HG03575 (cell line): ENCODE measurements around the gene RPF1.
"Not testable (repeated sequence)": the region's sequence is repeated elsewhere in the genome, so short reads cannot be mapped to it uniquely, and the experiment has no call there.

Experiments used
- ATAC-seq: cut with Tn5 transposase; IDR thresholded peaks from one replicate; pipeline ENCODE4 v1.9.1; 2021; ENCODE audit not compliant: unreplicated experiment, insufficient number of reproducible peaks, low FRiP score; ENCODE audit errors: extremely low read depth

Gene RPF1

GRCh38 chr1:84478876-84479868, at the start of gene RPF1:
RPF1 (plus strand) TSS chr1:84479266; CDS start chr1:84479282, 16 bp downstream.
- ATAC-seq, result peak; percentile 74

GRCh38 chr1:84430546-84430945, 48.5 kb upstream of the RPF1 start:
- no peak for ATAC-seq

GRCh38 chr1:84433258-84434080, 45.6 kb upstream of the RPF1 start:
- no peak for ATAC-seq

GRCh38 chr1:84434081-84434769, 44.8 kb upstream of the RPF1 start:
- no peak for ATAC-seq

- ATAC-seq, result no peak
These were observed 44.1 kb upstream of the RPF1 start for GRCh38 chr1:84434801-84435549.

- no peak for ATAC-seq
These were observed 42.0 kb upstream of the RPF1 start for GRCh38 chr1:84436876-84437655.

GRCh38 chr1:84442256-84442655, 36.8 kb upstream of the RPF1 start:
- ATAC-seq, result peak; percentile 97

- ATAC-seq, result not testable (repeated sequence)
These were observed 36.1 kb upstream of the RPF1 start for GRCh38 chr1:84442747-84443646.

GRCh38 chr1:84448704-84449103, 30.4 kb upstream of the RPF1 start:
- ATAC-seq, result not testable (repeated sequence)

GRCh38 chr1:84450910-84451309, 28.2 kb upstream of the RPF1 start:
- ATAC-seq, result no peak

GRCh38 chr1:84452436-84452835, 26.6 kb upstream of the RPF1 start:
- ATAC-seq, result no peak

GRCh38 chr1:84462118-84462517, 16.9 kb upstream of the RPF1 start:
- ATAC-seq, result no peak

GRCh38 chr1:84467298-84467697, 11.8 kb upstream of the RPF1 start:
- no peak for ATAC-seq

GRCh38 chr1:84476225-84476624, 2.8 kb upstream of the RPF1 start:
- ATAC-seq, result no peak

GRCh38 chr1:84479998-84480397, 932 bp downstream of the RPF1 start:
- no peak for ATAC-seq

- no peak for ATAC-seq
These were observed 1.6 kb downstream of the RPF1 start for GRCh38 chr1:84480650-84481049.

GRCh38 chr1:84481317-84481716, 2.3 kb downstream of the RPF1 start:
- ATAC-seq, result no peak
